ENCODE measurements around the gene UXS1.
"Not testable (repeated sequence)": the region's sequence is repeated elsewhere in the genome, so short reads cannot be mapped to it uniquely, and the experiment has no call there.

The UXS1 gene

GRCh38 chr2:106193977-106194778 lies at the start of gene UXS1:
Gene UXS1 (minus strand): TSS chr2:106194301. CDS start chr2:106194241, 60 bp downstream.
- peak; percentile 95 for DNase-seq

GRCh38 chr2:106239491-106239890 lies 45.4 kb upstream of the UXS1 start:
- DNase-seq = not testable (repeated sequence)

GRCh38 chr2:106235392-106235791 lies 41.3 kb upstream of the UXS1 start:
- DNase-seq = not testable (repeated sequence)

GRCh38 chr2:106233350-106233706 lies 39.2 kb upstream of the UXS1 start:
- no peak for DNase-seq

GRCh38 chr2:106232638-106233349 lies 38.7 kb upstream of the UXS1 start:
- no peak for DNase-seq

- DNase-seq = no peak
Measured at GRCh38 chr2:106223347-106223746, 29.2 kb upstream of the UXS1 start.

- DNase-seq = not testable (repeated sequence)
Measured at GRCh38 chr2:106222057-106222456, 28.0 kb upstream of the UXS1 start.

- DNase-seq = no peak
Measured at GRCh38 chr2:106219813-106220212, 25.7 kb upstream of the UXS1 start.

GRCh38 chr2:106219157-106219556 lies 25.1 kb upstream of the UXS1 start:
- DNase-seq = not testable (repeated sequence)

GRCh38 chr2:106208874-106209273 lies 14.8 kb upstream of the UXS1 start:
- no peak for DNase-seq

- DNase-seq = no peak
Measured at GRCh38 chr2:106208399-106208798, 14.3 kb upstream of the UXS1 start.

GRCh38 chr2:106207246-106207645 lies 13.1 kb upstream of the UXS1 start:
- no peak for DNase-seq

- DNase-seq = no peak
Measured at GRCh38 chr2:106205488-106205887, 11.4 kb upstream of the UXS1 start.

- DNase-seq = not testable (repeated sequence)
Measured at GRCh38 chr2:106204551-106204950, 10.4 kb upstream of the UXS1 start.

GRCh38 chr2:106201661-106202060 lies 7.6 kb upstream of the UXS1 start:
- DNase-seq = no peak

- DNase-seq = no peak
Measured at GRCh38 chr2:106197878-106198277, 3.8 kb upstream of the UXS1 start.

GRCh38 chr2:106195981-106196380 lies 1.9 kb upstream of the UXS1 start:
- no peak for DNase-seq

- DNase-seq = no peak
Measured at GRCh38 chr2:106195456-106195855, 1.4 kb upstream of the UXS1 start.

GRCh38 chr2:106193690-106193976 lies 468 bp downstream of the UXS1 start:
- no peak for DNase-seq

GRCh38 chr2:106192752-106193689 lies 1.1 kb downstream of the UXS1 start:
- DNase-seq = peak; percentile 72

GRCh38 chr2:106191511-106192016 lies 2.5 kb downstream of the UXS1 start:
- DNase-seq = no peak

- DNase-seq = no peak
Measured at GRCh38 chr2:106189764-106190468, 4.2 kb downstream of the UXS1 start.

- DNase-seq = no peak
Measured at GRCh38 chr2:106189325-106189724, 4.8 kb downstream of the UXS1 start.

Measured in NCI-H69 (cell line).